ENCODE measurements around the gene STAB2. TPM values are rescaled to one million over a fixed set of nuclear protein-coding genes. Genes with fewer than 3 reads are reported as not detected.

Gene STAB2
- total RNA-seq, 4 donors from 2014 or later, result 0.27 to 6.5 (median 1.2) TPM

- DNase-seq, result peak; percentile 56 to 57
- no peak for TF ChIP-seq POLR2A (IDR thresholded peaks at IDR 0.05)
- TF ChIP-seq CTCF (IDR thresholded peaks at IDR 0.05), result no peak
- no peaks in the 10 kb centered on the region for H3K36me3 ChIP-seq
- H3K4me1 ChIP-seq, result peaks cover 20 to 25% of the 10 kb centered on the region in 2 donors
- H3K27me3 ChIP-seq, result no peaks in the 10 kb centered on the region
- H3K9me3 ChIP-seq, result no peaks in the 10 kb centered on the region
- WGBS, 2 donors, result 23 to 35% methylated on average over 4 of the region's 4 CpGs
- H3K4me3 ChIP-seq (replicated peaks in 1 of 3), result no peak overlapping the region
- peak overlapping the region in 2 of 3 donors; percentile 25 to 52 for H3K27ac ChIP-seq
- intact Hi-C loops (cut with DNase I), result no loop called here
These were observed 186.2 kb downstream of the STAB2 start for GRCh38 chr12:103773109-103773910.

DNA sequence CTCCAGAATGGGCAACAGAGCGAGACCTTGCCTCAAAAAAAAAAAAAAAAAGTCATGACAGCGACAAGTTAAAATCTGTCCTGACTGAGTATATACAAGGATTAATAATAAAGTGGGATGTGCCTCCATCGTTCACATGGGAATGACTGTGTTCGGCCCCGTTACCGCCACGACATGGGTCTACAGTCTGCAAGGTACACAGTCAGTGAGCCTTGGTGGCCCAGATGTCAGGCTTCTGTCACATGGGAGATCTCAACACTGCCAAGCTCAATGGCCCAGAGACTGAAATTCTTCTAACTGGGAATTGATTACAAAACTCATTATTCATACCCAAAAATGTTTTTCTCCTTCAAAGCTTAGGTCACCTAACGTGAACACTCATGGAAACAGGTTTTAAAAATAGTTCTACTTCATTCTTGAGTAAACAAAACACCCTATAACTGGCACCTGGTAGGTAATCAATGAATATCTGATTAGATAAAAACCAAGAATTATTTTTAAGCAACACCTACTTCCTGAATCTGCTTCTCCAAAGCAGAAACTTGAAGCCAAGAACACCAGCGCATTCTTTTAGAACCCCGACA lies 188.0 kb downstream of the STAB2 start:
- intact Hi-C loops (cut with DNase I), result no loop called here

DNA sequence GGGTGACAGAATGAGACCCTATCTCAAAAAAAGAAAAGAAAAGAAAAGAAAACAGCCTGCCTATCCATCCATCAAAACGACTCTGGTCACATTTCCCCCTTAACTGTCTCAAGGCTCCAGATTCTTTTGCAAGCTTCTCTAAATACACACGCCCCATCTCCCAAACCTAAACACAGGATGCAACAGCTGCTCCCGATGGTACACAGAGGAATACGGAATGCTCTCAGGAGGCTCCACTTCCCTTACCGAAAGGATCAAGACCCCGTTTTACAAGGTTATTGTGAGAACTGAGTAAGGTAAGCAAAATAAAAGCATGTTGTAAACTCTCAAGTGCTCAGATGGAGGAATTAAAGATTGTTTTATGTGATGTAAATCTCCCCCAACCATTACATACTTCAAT lies 191.7 kb downstream of the STAB2 start:
- TF ChIP-seq POLR2A (IDR thresholded peaks at IDR 0.05), result no peak
- TF ChIP-seq CTCF (IDR thresholded peaks at IDR 0.05), result no peak
- Histone ChIP-seq H3K4me1 (peaks cover 25 to 26% of the 10 kb centered on the region in 2 donors), H3K4me3 (replicated peaks in 1 of 3) (no peak overlapping the region), H3K27ac (no peak overlapping the region), H3K9me3 (no peaks in the 10 kb centered on the region), H3K36me3 (no peaks in the 10 kb centered on the region), H3K27me3 (no peaks in the 10 kb centered on the region)
- 55 to 60% methylated on average over 6 of the region's 6 CpGs for WGBS, 2 donors
- intact Hi-C loops (cut with DNase I), result no loop called here
- DNase-seq, result no peak

More for the DNA sequence above, 188.0 kb downstream of the STAB2 start:
- 78 to 98% methylated on average over 10 of the region's 10 CpGs for whole genome bisulfite sequencing, 2 donors
- peak in 1 of 2 donors; percentile 64 for DNase-seq
- H3K27me3 ChIP-seq, result no peaks in the 10 kb centered on the region
- H3K4me3 ChIP-seq (replicated peaks in 1 of 3), result no peak overlapping the region
- no peak for TF ChIP-seq CTCF (IDR thresholded peaks at IDR 0.05)
- TF ChIP-seq POLR2A (IDR thresholded peaks at IDR 0.05), result no peak
- H3K9me3 ChIP-seq, result no peaks in the 10 kb centered on the region
- H3K4me1 ChIP-seq, result peaks cover 20 to 25% of the 10 kb centered on the region in 2 donors
- H3K27ac ChIP-seq, result no peak overlapping the region
- no peaks in the 10 kb centered on the region for H3K36me3 ChIP-seq

DNA sequence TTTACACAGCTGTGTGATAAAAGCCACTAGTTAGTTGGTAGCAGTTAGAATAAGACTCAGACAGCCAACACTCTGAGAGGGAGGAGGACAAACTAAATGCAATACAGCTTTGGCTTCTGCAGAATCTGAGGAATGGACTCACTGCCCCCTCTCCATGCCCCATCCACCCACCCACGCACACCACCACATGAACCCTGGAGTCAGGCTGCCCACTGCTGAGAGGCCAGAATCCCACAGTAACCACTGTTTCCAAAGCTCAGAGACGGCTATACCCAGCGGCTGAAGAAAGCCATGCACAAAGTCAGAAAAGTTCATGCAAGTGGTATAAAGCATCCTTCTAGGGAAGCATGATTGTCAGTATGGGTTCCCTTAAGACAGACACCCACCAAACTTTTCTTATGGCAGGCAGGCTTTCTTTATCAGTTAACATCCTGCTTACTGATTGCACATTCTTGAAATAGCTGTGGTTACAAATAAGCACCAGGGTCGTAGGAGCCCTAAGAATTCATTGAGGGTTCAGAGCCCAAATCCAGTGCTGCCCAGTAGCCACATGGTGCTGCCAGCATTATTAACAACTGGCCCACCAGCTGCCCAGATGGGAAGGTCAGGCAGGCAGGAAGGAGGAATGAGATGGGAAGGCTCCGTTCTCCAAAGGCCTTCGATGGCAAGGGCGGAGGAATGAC lies 192.5 kb downstream of the STAB2 start:
- TF ChIP-seq CTCF (IDR thresholded peaks at IDR 0.05) (no peak), POLR2A (IDR thresholded peaks at IDR 0.05) (no peak)
- no peaks in the 10 kb centered on the region for H3K27me3 ChIP-seq
- H3K4me1 ChIP-seq, result peaks cover 20 to 27% of the 10 kb centered on the region in 2 donors
- no peak overlapping the region for H3K4me3 ChIP-seq (replicated peaks in 1 of 3)
- intact Hi-C loops (cut with DNase I), result no loop called here
- no peaks in the 10 kb centered on the region for H3K9me3 ChIP-seq
- 88 to 96% methylated on average over 5 to 7 of the region's 7 CpGs for WGBS, 2 donors
- H3K36me3 ChIP-seq, result no peaks in the 10 kb centered on the region
- no peak overlapping the region for H3K27ac ChIP-seq
- no peak for DNase-seq

All from thyroid gland (tissue), 4 donors.